ENCODE data around the gene FFAR3. TPM values are rescaled to one million over a fixed set of nuclear protein-coding genes. Genes with fewer than 3 reads are reported as not detected.
A peak's percentile ranks its signal among the peaks of the same experiment; 100 is the strongest.

Gene FFAR3
- total and polyA plus RNA-seq, 7 donors = 0.67 to 1.9 (median 1.4) TPM; not detected in 2

DNA sequence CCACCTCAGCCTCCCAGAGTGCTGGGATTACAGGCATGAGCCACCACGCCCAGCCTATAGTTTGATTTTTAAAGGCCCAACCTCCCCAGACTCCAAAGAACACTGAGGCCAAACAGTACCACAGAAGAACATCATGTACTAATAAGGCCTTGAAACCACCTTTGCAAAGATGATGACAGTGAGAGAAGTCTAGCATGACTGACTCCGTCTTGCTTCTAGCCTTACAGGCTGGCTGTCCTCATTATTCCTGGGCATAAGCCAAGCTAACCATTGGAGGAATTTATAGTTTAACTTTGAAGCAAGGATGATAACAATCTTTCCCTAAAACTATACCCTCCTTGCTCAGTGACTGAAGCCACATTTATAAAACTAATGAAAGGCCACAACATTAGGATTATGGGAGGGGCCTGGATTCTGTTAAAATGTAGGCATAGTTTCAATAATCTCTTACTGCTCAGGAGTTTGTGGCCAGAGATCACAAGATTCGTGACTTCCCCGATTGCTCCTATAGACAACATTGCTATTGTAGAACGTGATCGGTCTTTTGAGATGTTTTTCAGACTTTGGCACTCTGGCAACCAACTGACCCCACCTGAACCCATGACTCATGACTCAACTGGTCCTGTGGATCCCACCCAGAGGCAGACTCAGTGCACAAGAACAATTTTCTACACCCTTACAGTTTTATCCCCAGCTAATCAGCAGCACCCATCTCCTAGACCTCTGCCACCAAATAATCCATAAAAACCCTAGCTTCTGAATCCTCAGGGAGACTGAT is 30.2 kb downstream of the FFAR3 start:
- intact Hi-C loops (cut with DNase I) = no loop called here

DNA sequence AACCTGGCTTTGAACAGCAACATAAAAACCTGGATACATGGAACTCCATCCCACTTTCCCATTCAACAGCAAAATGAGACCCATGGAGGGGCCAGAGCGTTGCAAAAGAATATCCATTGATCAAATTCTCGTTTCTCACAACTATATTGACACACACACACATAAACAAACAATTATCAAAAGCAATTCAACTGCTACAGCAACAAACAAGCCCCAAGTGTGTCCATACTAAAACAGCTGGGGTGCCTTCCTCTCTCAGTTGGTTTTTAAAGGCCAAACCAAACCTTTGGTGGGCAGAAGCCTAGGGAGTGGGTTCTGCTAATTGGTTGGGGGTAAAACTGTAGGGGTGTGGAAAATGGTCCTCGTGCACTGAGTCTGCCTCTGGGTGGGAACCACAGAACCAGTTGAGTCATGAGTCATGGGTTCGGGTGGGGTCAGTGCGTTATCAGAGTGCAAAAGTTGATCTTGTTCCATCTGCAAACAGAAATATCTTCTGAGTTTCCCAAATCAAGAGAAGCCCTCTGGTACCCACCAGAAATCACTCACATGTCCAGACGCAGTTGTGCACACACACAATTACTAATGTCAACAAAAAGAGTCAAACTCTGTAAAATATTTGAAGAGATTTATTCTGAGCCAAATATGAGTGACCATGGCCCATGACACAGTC is 31.1 kb downstream of the FFAR3 start:
- H3K27me3 ChIP-seq = no peaks in the 10 kb centered on the region
- peak overlapping the region in 1 of 4 donors; percentile 37 for H3K27ac ChIP-seq
- H3K36me3 ChIP-seq = no peaks in the 10 kb centered on the region
- no peaks in the 10 kb centered on the region for H3K9me3 ChIP-seq
- TF ChIP-seq POLR2A (IDR thresholded peaks at IDR 0.05) = no peak
- no peak for TF ChIP-seq EP300 (IDR thresholded peaks at IDR 0.05)
- TF ChIP-seq POLR2AphosphoS5 (IDR thresholded peaks at IDR 0.05) = no peak
- TF ChIP-seq, protein P1, sequence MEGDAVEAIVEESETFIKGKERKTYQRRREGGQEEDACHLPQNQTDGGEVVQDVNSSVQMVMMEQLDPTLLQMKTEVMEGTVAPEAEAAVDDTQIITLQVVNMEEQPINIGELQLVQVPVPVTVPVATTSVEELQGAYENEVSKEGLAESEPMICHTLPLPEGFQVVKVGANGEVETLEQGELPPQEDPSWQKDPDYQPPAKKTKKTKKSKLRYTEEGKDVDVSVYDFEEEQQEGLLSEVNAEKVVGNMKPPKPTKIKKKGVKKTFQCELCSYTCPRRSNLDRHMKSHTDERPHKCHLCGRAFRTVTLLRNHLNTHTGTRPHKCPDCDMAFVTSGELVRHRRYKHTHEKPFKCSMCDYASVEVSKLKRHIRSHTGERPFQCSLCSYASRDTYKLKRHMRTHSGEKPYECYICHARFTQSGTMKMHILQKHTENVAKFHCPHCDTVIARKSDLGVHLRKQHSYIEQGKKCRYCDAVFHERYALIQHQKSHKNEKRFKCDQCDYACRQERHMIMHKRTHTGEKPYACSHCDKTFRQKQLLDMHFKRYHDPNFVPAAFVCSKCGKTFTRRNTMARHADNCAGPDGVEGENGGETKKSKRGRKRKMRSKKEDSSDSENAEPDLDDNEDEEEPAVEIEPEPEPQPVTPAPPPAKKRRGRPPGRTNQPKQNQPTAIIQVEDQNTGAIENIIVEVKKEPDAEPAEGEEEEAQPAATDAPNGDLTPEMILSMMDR (IDR thresholded peaks at IDR 0.05) = no peak
- H3K4me1 ChIP-seq = peaks cover 0 to 24% (median 0%) of the 10 kb centered on the region in 4 donors
- intact Hi-C loops (cut with DNase I) = no loop called here
- no peak for DNase-seq
- 49 to 66% methylated on average over 6 of the region's 6 CpGs for WGBS, 2 donors
- no peak overlapping the region for H3K4me3 ChIP-seq

More for the DNA sequence above, 30.2 kb downstream of the FFAR3 start:
- Histone ChIP-seq H3K9me3 (no peaks in the 10 kb centered on the region), H3K4me1 (peaks cover 0 to 32% (median 0%) of the 10 kb centered on the region in 4 donors), H3K27me3 (no peaks in the 10 kb centered on the region), H3K36me3 (no peaks in the 10 kb centered on the region), H3K27ac (peak overlapping the region in 2 of 4 donors; percentile 15 to 37), H3K4me3 (no peak overlapping the region)
- WGBS, 2 donors = 85 to 90% methylated on average over 6 of the region's 6 CpGs
- no peak for DNase-seq
- TF ChIP-seq, protein P1 (IDR thresholded peaks at IDR 0.05) = no peak
- TF ChIP-seq POLR2AphosphoS5 (IDR thresholded peaks at IDR 0.05) (no peak), POLR2A (IDR thresholded peaks at IDR 0.05) (no peak), EP300 (IDR thresholded peaks at IDR 0.05) (no peak)

DNA sequence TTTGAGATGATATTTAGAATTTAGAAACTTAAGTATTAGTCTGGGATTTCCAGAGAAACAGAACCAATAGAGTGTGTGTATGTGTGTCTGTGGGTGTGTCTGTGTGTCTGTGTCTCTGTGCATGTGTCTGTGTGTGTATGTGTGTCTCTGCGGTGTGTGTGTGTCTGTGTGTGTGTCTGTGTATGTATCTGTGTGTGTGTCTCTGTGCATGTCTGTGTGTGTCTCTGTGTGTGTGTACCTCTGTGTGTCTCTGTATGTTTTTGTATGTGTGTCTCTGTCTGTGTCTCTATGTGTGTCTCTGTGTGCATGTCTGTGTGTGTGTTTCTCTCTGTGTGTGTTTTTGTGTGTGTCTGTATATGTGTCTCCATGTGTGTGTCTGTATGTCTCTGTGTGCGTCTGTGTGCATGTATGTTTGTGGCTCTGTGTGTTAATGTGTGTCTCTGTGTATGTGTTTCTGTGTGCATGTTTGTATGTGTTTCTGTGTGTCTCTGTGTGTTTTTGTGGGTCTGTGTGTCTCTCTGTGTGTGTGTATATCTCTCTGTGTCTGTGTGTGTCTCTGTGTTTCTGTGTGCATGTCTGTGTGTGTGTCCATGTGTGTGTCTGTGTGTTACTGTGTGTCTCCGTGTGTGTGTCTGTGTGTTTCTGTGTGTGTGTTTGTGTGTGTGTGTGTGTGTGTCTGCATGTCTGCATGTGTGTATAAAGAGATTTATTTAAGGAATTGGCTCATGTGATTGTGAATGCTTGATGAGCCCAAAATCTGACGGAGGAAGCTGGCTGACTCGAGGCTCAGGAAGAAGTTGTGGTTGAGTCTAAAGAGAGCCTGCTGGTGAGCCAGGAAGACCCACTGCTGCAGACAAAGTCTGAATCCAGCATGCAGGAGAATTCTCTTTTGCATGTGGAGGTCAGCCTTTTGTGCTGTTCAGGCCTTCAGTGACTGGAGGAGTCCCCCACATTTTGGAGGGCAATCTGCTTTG is 34.8 kb downstream of the FFAR3 start:
- Histone ChIP-seq H3K27me3 (no peaks in the 10 kb centered on the region), H3K9me3 (no peaks in the 10 kb centered on the region), H3K36me3 (no peaks in the 10 kb centered on the region), H3K4me3 (no peak overlapping the region), H3K4me1 (peaks cover 0 to 19% (median 4%) of the 10 kb centered on the region in 4 donors), H3K27ac (no peak overlapping the region)
- no peak for DNase-seq
- intact Hi-C loops (cut with DNase I) = no loop called here
- TF ChIP-seq POLR2A (IDR thresholded peaks at IDR 0.05) (no peak), POLR2AphosphoS5 (IDR thresholded peaks at IDR 0.05) (no peak), EP300 (IDR thresholded peaks at IDR 0.05) (no peak)
- TF ChIP-seq, protein P1 (IDR thresholded peaks at IDR 0.05) = no peak
- WGBS, 2 donors = 64 to 80% methylated on average over 5 of the region's 5 CpGs

DNA sequence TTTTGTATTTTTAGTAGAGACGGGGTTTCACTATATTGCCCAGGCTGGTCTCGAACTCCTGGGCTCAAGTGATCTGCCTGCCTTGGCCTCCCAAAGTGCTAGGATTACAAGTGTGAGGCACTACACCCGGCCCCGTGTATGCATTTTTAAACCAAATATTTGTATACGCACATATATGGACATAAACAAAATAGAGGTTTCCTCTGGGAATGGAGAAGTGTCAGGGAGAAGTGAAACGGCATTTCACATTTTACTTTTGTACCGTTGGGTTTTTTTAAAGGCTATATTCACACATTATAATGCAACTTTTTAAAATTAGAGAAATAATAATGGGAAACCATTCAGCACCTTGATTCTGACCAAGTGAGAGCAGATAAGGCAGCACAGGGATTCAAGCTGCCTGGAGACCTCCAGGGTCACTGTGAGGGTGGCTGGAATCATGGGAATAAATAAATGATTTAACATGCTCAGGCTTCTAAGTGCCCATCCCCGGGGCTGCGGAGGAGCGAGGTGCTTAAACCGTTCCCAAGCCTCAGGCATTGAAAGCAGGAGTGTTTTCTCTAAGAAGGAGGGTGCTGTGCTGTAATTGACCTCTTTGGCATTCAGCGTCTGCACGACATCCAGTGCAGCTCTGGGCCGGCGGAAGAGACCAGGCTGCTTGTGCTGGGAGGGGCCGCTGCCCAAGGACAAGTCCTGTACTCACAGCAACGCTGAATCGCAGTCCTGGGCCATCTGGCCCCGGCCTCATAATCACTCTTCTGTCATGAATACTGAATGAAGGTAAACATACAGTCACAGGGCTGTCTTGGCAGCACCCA is 37.3 kb downstream of the FFAR3 start:
- Histone ChIP-seq H3K27ac (peak overlapping the region in 3 of 4 donors; percentile 8 to 30 (median 11)), H3K9me3 (no peaks in the 10 kb centered on the region), H3K27me3 (no peaks in the 10 kb centered on the region), H3K36me3 (no peaks in the 10 kb centered on the region), H3K4me1 (peaks cover 0 to 16% (median 4%) of the 10 kb centered on the region in 4 donors), H3K4me3 (no peak overlapping the region)
- DNase-seq = peak; percentile 72
- intact Hi-C loops (cut with DNase I) = no loop called here
- TF ChIP-seq POLR2AphosphoS5 (IDR thresholded peaks at IDR 0.05) (no peak), EP300 (IDR thresholded peaks at IDR 0.05) (no peak), POLR2A (IDR thresholded peaks at IDR 0.05) (no peak)
- TF ChIP-seq, protein P1 (IDR thresholded peaks at IDR 0.05) = no peak
- WGBS, 2 donors = 30 to 60% methylated on average over 19 of the region's 19 CpGs

Measured in sigmoid colon (tissue), 7 donors.